Activated T-cell treated with anti-CD3 and anti-CD28 coated beads, Interleukin-2, amount 50 U/mL, for 4 hours (primary cell): ENCODE data around the gene PGBD5. TPM values are rescaled to one million over a fixed set of nuclear protein-coding genes. Genes with fewer than 3 reads are reported as not detected.

Experiments used
- ATAC-seq, 2 donors: fragments of 200-7000 bp; cut with Tn5 transposase; one replicate each; pipeline ENCODE4 v1.10.0; 2021
- DNase-seq: peaks from one replicate; pipeline ENCODE4 v3.0.0-alpha.2; 2020
- H3K27me3 Mint-ChIP-seq: one replicate; pipeline ENCODE4 v1.8.0; 2021; ENCODE audit warnings: low read depth, mixed read lengths
- H3K36me3 Mint-ChIP-seq: one replicate; pipeline ENCODE4 v1.8.0; 2022; ENCODE audit warnings: mixed read lengths; ENCODE audit not compliant: insufficient read depth
- H3K4me1 Mint-ChIP-seq: one replicate; pipeline ENCODE4 v1.8.0; 2021; ENCODE audit warnings: low read depth, mixed read lengths
- H3K4me3 Mint-ChIP-seq: one replicate; pipeline ENCODE4 v1.8.0; 2021; ENCODE audit warnings: mild to moderate bottlenecking, moderate library complexity, mixed read lengths
- H3K9me3 Mint-ChIP-seq: one replicate; pipeline ENCODE4 v1.8.0; 2021; ENCODE audit warnings: mixed read lengths
- total RNA-seq, 3 donors: library from RNA; stranded (reverse); gene quantifications; one replicate each; pipeline ENCODE4 v1.2.1, GENCODE V29; 2021

The PGBD5 gene
- total RNA-seq, 3 donors from 2014 or later: 0.08 to 0.10 TPM; not detected in 1

- no peak overlapping the region for H3K4me3 Mint-ChIP-seq
- H3K4me1 Mint-ChIP-seq: no peaks in the 10 kb centered on the region
- H3K9me3 Mint-ChIP-seq: no peaks in the 10 kb centered on the region
- no peaks in the 10 kb centered on the region for H3K36me3 Mint-ChIP-seq
- peaks cover 5% of the 10 kb centered on the region for H3K27me3 Mint-ChIP-seq
- DNase-seq: no peak
- no peak for ATAC-seq
Measured at GRCh38 chr1:230366504-230366915, 59.6 kb downstream of the PGBD5 start.

DNA sequence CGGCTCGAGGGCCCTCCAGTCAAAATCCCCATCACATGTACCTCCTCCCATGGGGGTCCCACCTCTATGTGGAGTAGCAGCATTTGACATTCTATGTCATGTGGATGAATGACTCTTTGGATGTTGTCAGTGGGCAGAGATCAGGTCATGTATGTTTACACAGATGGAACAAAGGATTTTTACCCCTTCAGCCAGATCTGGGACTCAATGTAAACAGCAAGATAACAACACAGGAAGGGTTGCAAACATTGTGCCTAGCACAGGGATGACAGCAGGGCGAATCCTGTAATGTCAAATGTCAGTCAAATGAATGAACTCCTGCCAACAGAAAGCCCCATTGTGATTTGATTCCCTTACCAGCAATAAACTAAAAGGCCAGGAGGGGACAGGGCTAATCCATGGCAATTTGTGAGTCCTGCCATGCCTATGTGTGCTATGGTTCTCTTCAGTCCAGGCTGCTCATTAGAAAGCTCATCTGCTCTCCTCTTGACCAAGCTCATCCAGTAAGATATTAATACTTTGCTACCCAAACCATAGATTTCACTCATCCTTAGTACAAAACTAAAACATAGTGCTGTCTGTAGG is 60.3 kb downstream of the PGBD5 start:
- peaks cover 5% of the 10 kb centered on the region for H3K27me3 Mint-ChIP-seq
- no peaks in the 10 kb centered on the region for H3K4me1 Mint-ChIP-seq
- H3K4me3 Mint-ChIP-seq: no peak overlapping the region
- no peaks in the 10 kb centered on the region for H3K9me3 Mint-ChIP-seq
- ATAC-seq (no peak), DNase-seq (no peak)
- no peaks in the 10 kb centered on the region for H3K36me3 Mint-ChIP-seq

DNA sequence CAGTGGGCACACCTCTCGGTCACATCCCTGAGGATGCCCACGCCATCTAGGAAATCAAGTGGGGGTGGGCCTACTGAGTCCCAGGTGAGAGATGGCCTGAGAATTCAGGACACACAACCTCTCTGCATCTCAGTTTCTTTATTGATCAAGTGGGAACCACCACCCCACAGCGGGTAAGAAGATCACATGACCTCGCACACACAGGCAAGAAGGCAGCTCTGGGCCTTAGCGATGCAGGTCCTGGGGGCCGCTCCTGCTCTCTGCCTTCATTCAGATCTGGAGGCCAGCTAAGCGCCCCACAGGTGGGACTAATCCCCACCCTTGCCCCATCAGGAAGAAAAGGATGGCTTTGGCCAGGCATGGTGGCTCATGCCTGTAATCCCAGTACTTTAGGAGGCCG is 63.2 kb downstream of the PGBD5 start:
- H3K27me3 Mint-ChIP-seq: peaks cover 5% of the 10 kb centered on the region
- H3K36me3 Mint-ChIP-seq: no peaks in the 10 kb centered on the region
- H3K9me3 Mint-ChIP-seq: no peaks in the 10 kb centered on the region
- ATAC-seq (no peak), DNase-seq (no peak)
- H3K4me3 Mint-ChIP-seq: no peak overlapping the region
- no peaks in the 10 kb centered on the region for H3K4me1 Mint-ChIP-seq

GRCh38 chr1:230361941-230362340 is 64.2 kb downstream of the PGBD5 start:
- Mint-ChIP-seq H3K36me3 (no peaks in the 10 kb centered on the region), H3K9me3 (no peaks in the 10 kb centered on the region), H3K4me3 (no peak overlapping the region), H3K4me1 (no peaks in the 10 kb centered on the region), H3K27me3 (peaks cover 2% of the 10 kb centered on the region)
- no peak for ATAC-seq
- no peak for DNase-seq

- DNase-seq: no peak
- ATAC-seq: no peak
- Mint-ChIP-seq H3K36me3 (no peaks in the 10 kb centered on the region), H3K27me3 (peaks cover 1% of the 10 kb centered on the region), H3K9me3 (no peaks in the 10 kb centered on the region), H3K4me3 (no peak overlapping the region), H3K4me1 (no peaks in the 10 kb centered on the region)
Measured at GRCh38 chr1:230359992-230360668, 66.0 kb downstream of the PGBD5 start.

DNA sequence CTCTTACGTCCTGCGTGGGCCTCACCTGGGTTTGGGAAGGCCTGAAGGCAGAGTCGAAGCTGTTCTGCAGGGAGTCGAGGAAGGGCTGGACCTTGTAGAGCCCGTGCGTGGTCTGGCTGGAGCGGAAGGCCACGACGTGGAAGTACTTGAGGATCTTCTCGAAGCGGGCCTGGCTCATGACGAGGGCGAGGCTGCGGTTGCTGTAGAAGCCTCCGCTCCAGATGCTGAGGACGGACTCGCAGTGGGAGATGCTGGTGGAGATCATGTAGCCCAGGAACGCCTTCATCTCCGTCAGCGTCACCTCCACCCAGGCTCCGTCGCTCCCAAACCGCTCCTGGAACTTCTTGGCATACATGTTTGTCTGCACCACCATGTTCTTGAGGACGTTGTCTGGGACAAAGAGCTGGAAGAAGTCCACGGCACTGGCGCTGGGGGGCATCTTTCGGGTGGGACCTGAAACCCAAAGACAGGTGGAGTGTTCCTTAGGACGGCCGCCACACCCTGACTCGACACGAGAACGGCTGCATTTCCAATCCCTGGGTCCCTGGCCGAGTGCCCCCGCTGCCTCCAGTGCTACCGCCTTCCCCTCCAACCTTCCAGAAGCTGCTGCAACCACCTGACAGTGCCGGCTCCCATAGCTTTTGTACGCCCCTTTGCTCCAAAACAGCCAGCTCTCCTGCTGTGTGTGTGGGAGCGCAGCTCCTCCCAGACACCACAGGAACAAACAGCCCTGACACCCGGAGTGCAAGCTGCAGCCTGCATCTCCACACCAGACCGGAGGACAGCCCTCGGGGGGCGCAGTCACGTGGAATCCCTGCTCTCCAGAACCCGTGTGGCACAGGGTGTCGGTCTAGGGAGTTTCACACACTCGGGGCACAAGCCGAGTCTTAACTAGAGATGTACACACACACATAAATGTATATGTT is 69.0 kb downstream of the PGBD5 start:
- Mint-ChIP-seq H3K4me1 (no peaks in the 10 kb centered on the region), H3K27me3 (peaks cover 1% of the 10 kb centered on the region), H3K36me3 (no peaks in the 10 kb centered on the region), H3K4me3 (no peak overlapping the region), H3K9me3 (no peaks in the 10 kb centered on the region)
- DNase-seq (no peak), ATAC-seq (no peak)

DNA sequence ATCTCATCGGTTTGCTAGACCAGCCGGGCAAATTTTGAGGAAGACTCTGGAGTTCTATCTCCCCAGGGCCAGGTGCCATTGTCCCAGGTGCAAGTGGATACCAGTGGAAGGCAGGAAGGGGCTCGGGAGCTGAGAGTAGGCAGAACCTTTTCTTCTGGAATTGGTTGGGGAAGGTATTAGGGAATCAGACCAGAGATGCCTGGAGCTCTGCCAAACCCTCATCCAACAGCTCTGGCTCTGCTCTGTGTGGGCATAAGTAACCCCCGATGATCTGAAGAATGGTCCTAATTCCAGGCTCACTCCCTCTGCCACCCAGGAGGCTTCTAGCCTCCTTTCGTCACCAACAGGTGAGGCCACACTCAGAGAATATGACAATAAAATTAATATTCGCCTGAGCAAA is 69.9 kb downstream of the PGBD5 start:
- H3K4me1 Mint-ChIP-seq: no peaks in the 10 kb centered on the region
- peaks cover 1% of the 10 kb centered on the region for H3K27me3 Mint-ChIP-seq
- ATAC-seq: no peak
- no peak overlapping the region for H3K4me3 Mint-ChIP-seq
- DNase-seq: no peak
- H3K9me3 Mint-ChIP-seq: no peaks in the 10 kb centered on the region
- no peaks in the 10 kb centered on the region for H3K36me3 Mint-ChIP-seq

- ATAC-seq (no peak), DNase-seq (no peak)
- Mint-ChIP-seq H3K27me3 (peaks cover 1% of the 10 kb centered on the region), H3K36me3 (no peaks in the 10 kb centered on the region), H3K4me1 (no peaks in the 10 kb centered on the region), H3K9me3 (no peaks in the 10 kb centered on the region), H3K4me3 (no peak overlapping the region)
Measured at GRCh38 chr1:230355594-230355993, 70.5 kb downstream of the PGBD5 start.

DNA sequence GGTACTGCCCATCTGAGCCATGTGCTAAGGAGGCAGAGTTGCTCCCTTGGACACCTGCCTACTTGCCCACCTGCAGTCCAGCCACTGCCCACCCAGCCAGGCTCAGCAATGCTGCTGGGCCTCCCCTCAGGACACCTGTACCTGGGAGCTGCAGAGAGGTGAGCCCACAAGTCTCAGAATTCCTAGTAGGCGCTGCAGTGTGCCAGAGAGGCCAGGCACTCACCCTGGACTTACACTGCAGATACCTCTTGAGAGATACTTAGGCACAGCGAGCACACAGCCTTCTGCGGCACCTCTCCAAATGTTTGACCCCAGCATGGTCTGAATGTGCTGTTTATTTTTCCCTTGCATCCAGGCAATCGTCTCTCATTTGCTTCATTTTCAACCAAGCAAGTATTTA is 71.0 kb downstream of the PGBD5 start:
- Mint-ChIP-seq H3K36me3 (no peaks in the 10 kb centered on the region), H3K9me3 (no peaks in the 10 kb centered on the region), H3K4me1 (no peaks in the 10 kb centered on the region), H3K27me3 (peaks cover 3% of the 10 kb centered on the region), H3K4me3 (no peak overlapping the region)
- ATAC-seq (no peak), DNase-seq (no peak)

DNA sequence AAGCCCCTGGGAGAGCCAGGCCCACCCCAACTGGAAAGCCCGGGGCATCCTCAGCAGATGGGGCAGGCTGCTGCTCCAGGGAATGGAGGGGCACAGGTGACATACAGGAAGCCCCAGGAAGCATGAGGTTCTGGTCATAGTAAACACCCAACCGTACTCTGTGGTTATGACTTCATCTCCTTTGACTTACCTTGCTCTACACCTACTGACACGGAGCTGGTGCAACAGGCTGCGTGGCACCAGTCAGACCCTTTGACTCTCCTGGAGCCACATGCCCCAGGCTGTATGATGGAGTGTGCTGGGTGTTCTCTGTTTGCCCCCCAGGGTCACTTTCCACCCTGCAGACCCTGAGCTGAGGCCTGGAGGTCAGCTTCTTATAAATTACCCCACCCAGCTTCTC is 72.1 kb downstream of the PGBD5 start:
- no peak for DNase-seq
- H3K4me1 Mint-ChIP-seq: no peaks in the 10 kb centered on the region
- no peak for ATAC-seq
- H3K9me3 Mint-ChIP-seq: no peaks in the 10 kb centered on the region
- H3K4me3 Mint-ChIP-seq: no peak overlapping the region
- H3K27me3 Mint-ChIP-seq: peaks cover 5% of the 10 kb centered on the region
- H3K36me3 Mint-ChIP-seq: no peaks in the 10 kb centered on the region

DNA sequence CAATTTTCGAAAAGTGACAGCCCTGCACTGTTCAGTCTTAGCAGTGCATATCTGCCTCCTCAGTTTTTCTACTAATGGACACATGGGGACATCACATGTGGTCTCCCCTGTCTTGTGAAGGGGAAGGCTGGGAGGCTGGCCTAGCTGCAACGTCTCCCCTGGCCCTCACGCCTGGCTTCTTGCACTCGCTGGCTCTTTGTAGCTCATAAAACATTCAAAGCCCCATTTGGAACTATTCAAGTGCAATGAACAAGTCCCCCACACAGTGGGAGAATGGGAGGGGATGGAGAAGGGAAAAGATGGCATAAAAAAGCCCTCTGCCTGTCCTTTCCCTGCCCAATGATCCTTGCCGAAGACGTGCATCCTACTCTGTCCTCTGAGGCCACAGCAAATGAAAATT is 73.6 kb downstream of the PGBD5 start:
- Mint-ChIP-seq H3K9me3 (no peaks in the 10 kb centered on the region), H3K4me1 (no peaks in the 10 kb centered on the region), H3K4me3 (no peak overlapping the region), H3K36me3 (no peaks in the 10 kb centered on the region), H3K27me3 (peaks cover 5% of the 10 kb centered on the region)
- DNase-seq (no peak), ATAC-seq (no peak)

GRCh38 chr1:230351983-230352382 is 74.1 kb downstream of the PGBD5 start:
- H3K27me3 Mint-ChIP-seq: peaks cover 5% of the 10 kb centered on the region
- ATAC-seq: no peak

GRCh38 chr1:230351514-230351913 is 74.6 kb downstream of the PGBD5 start:
- H3K9me3 Mint-ChIP-seq: no peaks in the 10 kb centered on the region
- H3K36me3 Mint-ChIP-seq: no peaks in the 10 kb centered on the region
- no peak overlapping the region for H3K4me3 Mint-ChIP-seq
- no peak for ATAC-seq
- no peaks in the 10 kb centered on the region for H3K4me1 Mint-ChIP-seq
- DNase-seq: no peak
- H3K27me3 Mint-ChIP-seq: peaks cover 5% of the 10 kb centered on the region

More at GRCh38 chr1:230351983-230352382, 74.1 kb downstream of the PGBD5 start:
- Mint-ChIP-seq H3K9me3 (no peaks in the 10 kb centered on the region), H3K36me3 (no peaks in the 10 kb centered on the region), H3K4me1 (no peaks in the 10 kb centered on the region), H3K4me3 (no peak overlapping the region)
- DNase-seq: no peak

- H3K27me3 Mint-ChIP-seq: peaks cover 5% of the 10 kb centered on the region
- ATAC-seq (no peak), DNase-seq (no peak)
- no peaks in the 10 kb centered on the region for H3K4me1 Mint-ChIP-seq
- H3K9me3 Mint-ChIP-seq: no peaks in the 10 kb centered on the region
- H3K36me3 Mint-ChIP-seq: no peaks in the 10 kb centered on the region
- no peak overlapping the region for H3K4me3 Mint-ChIP-seq
Measured at GRCh38 chr1:230350208-230350921, 75.8 kb downstream of the PGBD5 start.
